Uterus (tissue), 2 donors: ENCODE measurements around the gene CDKAL1.

Experiments used
- CTCF ChIP-seq, 4 experiments: fragments of 200-600 bp in 2 of 4; fragments of 450-650 bp in 2 of 4; sonication (generic) in 2 of 4; IDR thresholded peaks; one replicate each; pipeline ENCODE4 v1.5.1; 2016 to 2019; ENCODE audit warnings: antibody characterized with exemption in 4 of 4, mild to moderate bottlenecking in 2 of 4, moderate library complexity in 1 of 4
- POLR2A ChIP-seq, 2 donors: fragments of 450-650 bp; IDR thresholded peaks; one replicate each; pipeline ENCODE4 v1.6.1; 2016; ENCODE audit warnings: antibody characterized with exemption in 2 of 2, mild to moderate bottlenecking in 1 of 2, moderate library complexity in 1 of 2

- no peak for TF ChIP-seq CTCF (IDR thresholded peaks at IDR 0.05)
- no peak for TF ChIP-seq POLR2A (IDR thresholded peaks at IDR 0.05)
Measured at GRCh38 chr6:21166754-21167153, 632.5 kb downstream of the CDKAL1 start.
